ENCODE results near the gene SOX10. TPM values are rescaled to one million over a fixed set of nuclear protein-coding genes. Genes with fewer than 3 reads are reported as not detected.

Gene SOX10
- total RNA-seq, 1 experiment from 2014 or later, result 2.7 TPM

- peaks cover 19% of the 10 kb centered on the region for H3K36me3 Mint-ChIP-seq
- POLR2A ChIA-PET, result interaction anchor here (1.5 kb wide), 1 partner anchor 20 kb away, joined by 4 read pairs; the partner anchor contains the start of genes C22orf23 and POLR2F
- H3K27ac Mint-ChIP-seq, result peak overlapping the region; percentile 72
- peak; percentile 97 for ATAC-seq
- H3K4me1 Mint-ChIP-seq, result peaks cover 3% of the 10 kb centered on the region
- DNase-seq (ENCODE audit: low spot score), result peak; percentile 97
- CTCF ChIA-PET, result interaction anchor here (0.6 to 2.5 kb wide), 33 partner anchors 9 to 1111 kb away, joined by 3 to 47 read pairs (median 5); partner anchors contain the start of genes ANKRD54, C22orf23, GALR3 and GCAT
- H3K4me3 Mint-ChIP-seq, result no peak overlapping the region
- no peaks in the 10 kb centered on the region; the same call in 1 of the 2 replicates for H3K27me3 Mint-ChIP-seq (ENCODE audit: low read depth)
- H3K9me3 Mint-ChIP-seq, result no peaks in the 10 kb centered on the region
- no peak for TF ChIP-seq STAT6 (CRISPR knock-in tag; conservative IDR thresholded peaks at IDR 0.05; ENCODE audit: low read depth)
- TF ChIP-seq, protein P1, sequence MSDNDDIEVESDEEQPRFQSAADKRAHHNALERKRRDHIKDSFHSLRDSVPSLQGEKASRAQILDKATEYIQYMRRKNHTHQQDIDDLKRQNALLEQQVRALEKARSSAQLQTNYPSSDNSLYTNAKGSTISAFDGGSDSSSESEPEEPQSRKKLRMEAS (CRISPR knock-in tag; IDR thresholded peaks at IDR 0.05), result peak; percentile 65; the same call in 1 of the 2 replicates
- peak; percentile 52; the same call in 1 of the 2 replicates for TF ChIP-seq FOXP1 (CRISPR knock-in tag; IDR thresholded peaks at IDR 0.05; ENCODE audit: borderline replicate concordance)
- peak; percentile 42; the same call in 1 of the 2 replicates for TF ChIP-seq FOXK1 (CRISPR knock-in tag; IDR thresholded peaks at IDR 0.05)
- peak; percentile 99 for TF ChIP-seq SP1 (CRISPR knock-in tag; conservative IDR thresholded peaks at IDR 0.05)
- peak; percentile 77 for TF ChIP-seq CTCF (IDR thresholded peaks at IDR 0.05)
- no peak for TF ChIP-seq ZNF281 (CRISPR knock-in tag; IDR thresholded peaks at IDR 0.05)
These were observed 50.5 kb downstream of the SOX10 start for GRCh38 chr22:37933711-37934376.

- no peak for ATAC-seq
- Mint-ChIP-seq H3K27me3 (ENCODE audit: low read depth) (no peaks in the 10 kb centered on the region; the same call in 1 of the 2 replicates), H3K4me1 (peaks cover 3% of the 10 kb centered on the region), H3K4me3 (no peak overlapping the region), H3K36me3 (peaks cover 25% of the 10 kb centered on the region), H3K27ac (no peak overlapping the region; the same call in 1 of the 2 replicates), H3K9me3 (no peaks in the 10 kb centered on the region)
- CTCF ChIA-PET, result interaction anchor here (0.8 to 2.5 kb wide), 5 partner anchors 27 to 115 kb away, joined by 3 to 47 read pairs (median 17); partner anchors contain the start of gene MICALL1
- TF ChIP-seq E2F1 (CRISPR knock-in tag; IDR thresholded peaks at IDR 0.05) (no peak), ZNF121 (CRISPR knock-in tag; IDR thresholded peaks at IDR 0.05) (no peak), NR2C2 (CRISPR knock-in tag; IDR thresholded peaks at IDR 0.05) (no peak), SMAD3 (CRISPR knock-in tag; IDR thresholded peaks at IDR 0.05; ENCODE audit: borderline replicate concordance) (no peak), ZNF317 (CRISPR knock-in tag; IDR thresholded peaks at IDR 0.05; ENCODE audit: borderline replicate concordance, low read depth) (no peak)
- POLR2A ChIA-PET, result interaction anchor here (1.5 kb wide), 1 partner anchor 21 kb away, joined by 4 read pairs; the partner anchor contains the start of genes C22orf23 and POLR2F
- DNase-seq (ENCODE audit: low spot score), result no peak
These were observed 51.4 kb downstream of the SOX10 start for GRCh38 chr22:37932821-37933578.

All from WTC11 (cell line).